Measurements from ENCODE around the gene CHRDL2. TPM values are rescaled to one million over a fixed set of nuclear protein-coding genes. Genes with fewer than 3 reads are reported as not detected.

Gene CHRDL2
- total and polyA plus RNA-seq, 2 of the 4 experiments (the other 2 are of a cell fraction) = 0.80 TPM; not detected in 1

DNA sequence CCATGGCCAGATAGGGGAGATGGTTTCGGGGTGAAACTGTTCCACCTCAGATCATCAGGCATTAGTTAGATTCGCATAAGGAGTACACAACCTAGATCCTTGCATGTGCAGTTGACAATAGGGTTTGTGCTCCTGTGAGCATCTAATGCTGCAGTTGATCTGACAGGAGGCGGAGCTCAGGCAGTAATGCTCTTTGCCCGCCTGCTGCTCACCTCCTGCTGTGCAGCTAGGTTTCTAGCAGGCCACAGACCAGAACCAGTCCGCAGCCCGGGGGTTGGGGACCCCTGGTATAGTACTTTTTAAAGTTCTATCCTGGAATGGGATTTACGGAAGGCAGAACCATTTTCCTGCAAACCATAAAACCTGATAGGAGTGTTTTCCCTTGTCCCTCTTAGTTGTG is 84.3 kb downstream of the CHRDL2 start:
- DNase-seq = no peak
- ATAC-seq (ENCODE audit: low read depth) = no peak
- H3K18ac ChIP-seq (ENCODE audit: low read depth, low read length) = peak overlapping the region; percentile 48
- H3K4me2 ChIP-seq (ENCODE audit: low read depth, low read length) = no peak overlapping the region
- peak overlapping the region; percentile 33; the same call in 1 of the 2 replicates for H4K5ac ChIP-seq (ENCODE audit: low read depth, low read length)
- peak overlapping the region; percentile 1; the same call in 1 of the 2 replicates for H4K91ac ChIP-seq (ENCODE audit: insufficient read depth, low read depth, low read length)
- H3K4me1 ChIP-seq (ENCODE audit: control insufficient read depth, insufficient read depth, low read length) = peaks cover 33% of the 10 kb centered on the region
- in situ Hi-C loops (cut with MboI; ENCODE audit: low sequenced_read_pairs) = no loop called here
- H2AK5ac ChIP-seq (ENCODE audit: low read depth, low read length) = peak overlapping the region; percentile 13; the same call in 1 of the 2 replicates
- no peak overlapping the region for H3K56ac ChIP-seq (ENCODE audit: extremely low read depth, insufficient read depth, low read length)
- no peaks in the 10 kb centered on the region for H3K27me3 ChIP-seq (ENCODE audit: control insufficient read depth, insufficient read depth, low read length)
- H2BK120ac ChIP-seq (ENCODE audit: low read depth, low read length) = peak overlapping the region; percentile 28; the same call in 1 of the 2 replicates
- H3K9ac ChIP-seq (ENCODE audit: low read depth, low read length) = no peak overlapping the region
- intact Hi-C loops (cut with micrococcal nuclease) = no loop called here
- dilution Hi-C loops (cut with HindIII; ENCODE audit: low sequenced_read_pairs, unreplicated experiment) = no loop called here
- peak overlapping the region; percentile 30; the same call in 1 of the 2 replicates for H3K14ac ChIP-seq (replicated peaks; ENCODE audit: low read depth, low read length)
- H3K27ac ChIP-seq (ENCODE audit: insufficient read depth, low read length) = no peak overlapping the region
- peaks cover 4% of the 10 kb centered on the region; the same call in 1 of the 2 replicates for H4K20me1 ChIP-seq (ENCODE audit: insufficient read depth, low read length)
- BruUV-seq (replicated peaks) = no TSS peak
- peak overlapping the region; percentile 6; the same call in 1 of the 2 replicates for H2BK20ac ChIP-seq (ENCODE audit: low read depth, low read length)
- no peak overlapping the region for H2AFZ ChIP-seq (replicated peaks; ENCODE audit: low read length, poor library complexity)
- H4K8ac ChIP-seq (ENCODE audit: low read depth in 2 of 2, low read length in 2 of 2) = peak overlapping the region in 1 of 2 experiments; percentile 32; a peak in 3 of 4 replicates
- no peak overlapping the region for H3K23ac ChIP-seq (ENCODE audit: low read depth, low read length)
- peak overlapping the region; percentile 80 for H2BK5ac ChIP-seq (ENCODE audit: low read depth, low read length, poor library complexity, severe bottlenecking)
- TF ChIP-seq FOS (IDR thresholded peaks at IDR 0.05; ENCODE audit: low read depth, low read length) = no peak
- TF ChIP-seq RFX5 (IDR thresholded peaks at IDR 0.05; ENCODE audit: low read depth, low read length) = no peak
- TF ChIP-seq, protein P1, sequence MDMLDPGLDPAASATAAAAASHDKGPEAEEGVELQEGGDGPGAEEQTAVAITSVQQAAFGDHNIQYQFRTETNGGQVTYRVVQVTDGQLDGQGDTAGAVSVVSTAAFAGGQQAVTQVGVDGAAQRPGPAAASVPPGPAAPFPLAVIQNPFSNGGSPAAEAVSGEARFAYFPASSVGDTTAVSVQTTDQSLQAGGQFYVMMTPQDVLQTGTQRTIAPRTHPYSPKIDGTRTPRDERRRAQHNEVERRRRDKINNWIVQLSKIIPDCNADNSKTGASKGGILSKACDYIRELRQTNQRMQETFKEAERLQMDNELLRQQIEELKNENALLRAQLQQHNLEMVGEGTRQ (IDR thresholded peaks at IDR 0.05; ENCODE audit: low read depth, low read length) = no peak
- no peak for TF ChIP-seq SMC3 (IDR thresholded peaks at IDR 0.05; ENCODE audit: low read depth, low read length)
- TF ChIP-seq CHD1 (IDR thresholded peaks at IDR 0.05; ENCODE audit: low read depth, low read length) = no peak
- TF ChIP-seq NFE2L2 (IDR thresholded peaks at IDR 0.05; ENCODE audit: low read depth, low read length) = no peak
- TF ChIP-seq MAFK (IDR thresholded peaks at IDR 0.05; ENCODE audit: low read depth, low read length) = no peak
- no peaks in the 10 kb centered on the region for H3K9me3 ChIP-seq (ENCODE audit: control insufficient read depth, insufficient read depth, low read length)
- H2BK15ac ChIP-seq (ENCODE audit: low read depth, low read length) = no peak overlapping the region; the same call in 2 of the 3 replicates
- POLR2A ChIA-PET (ENCODE audit: unreplicated experiment) = no interaction called here
- H3K4me3 ChIP-seq (ENCODE audit: insufficient read depth, low read depth, low read length) = no peak overlapping the region
- CTCF ChIA-PET = no interaction called here
- WGBS, 2 experiments (ENCODE audit: extremely low coverage in 2 of 2, insufficient read length in 1 of 2) = 100% methylated on average over 2 of the region's 7 CpGs; no CpG with 5 or more reads in 1 of the 2 experiments
- no peak overlapping the region for H2AK9ac ChIP-seq (replicated peaks; ENCODE audit: low read depth, low read length, poor library complexity)
- no peaks in the 10 kb centered on the region; the same call in 1 of the 2 replicates for H3K36me3 ChIP-seq (ENCODE audit: control insufficient read depth, insufficient read depth, low read length)
- H3K79me1 ChIP-seq (ENCODE audit: low read depth in 1 of 2, low read length in 2 of 2) = peaks cover 3 to 27% of the 10 kb centered on the region in 2 experiments; a peak in 2 of 4 replicates
- H3K4ac ChIP-seq (ENCODE audit: low read depth, low read length) = peak overlapping the region; percentile 51; the same call in 1 of the 2 replicates
- H3K9me1 ChIP-seq (ENCODE audit: insufficient read depth, low read length) = peaks cover 22% of the 10 kb centered on the region

Small RNAs within 50 kb of the gene (microRNA-seq; reads per million reads assigned to microRNA genes)
- gene MIR4696 (ENCODE audit: insufficient read depth in 1 of 2, insufficient read length in 1 of 2, unreplicated experiment in 1 of 2) = 0 to 0.37 reads per million in 2 experiments
- gene RANP3 (ENCODE audit: insufficient read depth, insufficient read length) = not detected
- gene RN7SKP297 (ENCODE audit: insufficient read depth, insufficient read length) = not detected

Small RNAs within 50 kb of the gene (small RNA-seq; reads per million reads assigned to genes)
- 0 reads per million in 5 experiments for gene MIR4696
- 0 reads per million in 5 experiments for gene RANP3
- 0 reads per million in 5 experiments for gene RN7SKP297

Other genes with a start within 250 kb of the CHRDL2 start
- 2.2 and 2.9 TPM in 2 replicates for gene LIPT2, start 237.7 kb downstream of the CHRDL2 start, total RNA-seq (2012; rRNA removed)
- 1.7 and 2.2 TPM in 2 replicates for gene LIPT2, start 237.7 kb downstream of the CHRDL2 start, polyA plus RNA-seq (2012; rRNA removed)
- gene POLD3, start 138.8 kb downstream of the CHRDL2 start, total RNA-seq (2012; rRNA removed) = 9.1 and 10.6 TPM in 2 replicates
- 8.2 and 9.2 TPM in 2 replicates for gene POLD3, start 138.8 kb downstream of the CHRDL2 start, polyA plus RNA-seq (2012; rRNA removed)
- gene RNF169, start 17.4 kb upstream of the CHRDL2 start, total RNA-seq (2012; rRNA removed) = 23.3 and 28.1 TPM in 2 replicates
- gene RNF169, start 17.4 kb upstream of the CHRDL2 start, polyA plus RNA-seq (2012; rRNA removed) = 3.0 and 3.6 TPM in 2 replicates
- 5.0 and 6.3 TPM in 2 replicates for gene XRRA1, start 217.7 kb upstream of the CHRDL2 start, total RNA-seq (2012; rRNA removed)
- 4.5 and 5.4 TPM in 2 replicates for gene XRRA1, start 217.7 kb upstream of the CHRDL2 start, polyA plus RNA-seq (2012; rRNA removed)
- 13.3 and 15.4 TPM in 2 replicates for gene SPCS2, start 217.8 kb upstream of the CHRDL2 start, total RNA-seq (2012; rRNA removed)
- 68.8 and 76.0 TPM in 2 replicates for gene SPCS2, start 217.8 kb upstream of the CHRDL2 start, polyA plus RNA-seq (2012; rRNA removed)